H1 (cell line): ENCODE results near the gene GMPPA.

ENCODE experiments used
- CREB1 ChIP-seq: IDR thresholded peaks from 2 replicates; pipeline ENCODE4 v1.6.1; 2012; ENCODE audit warnings: inconsistent platforms
- CTCF ChIP-seq, 3 experiments: IDR thresholded peaks; 1 replicate in 2 of 3; 2 replicates in 1 of 3; pipeline versions ENCODE4 v1.5.1 to v1.6.1; 2011; ENCODE audit warnings: low read length in 3 of 3, mild to moderate bottlenecking in 3 of 3, inconsistent platforms in 2 of 3, low read depth in 1 of 3, moderate library complexity in 1 of 3; ENCODE audit not compliant: insufficient read depth in 1 of 3; ENCODE audit errors: control extremely low read depth in 1 of 3
- POLR2A ChIP-seq, 2 experiments: IDR thresholded peaks; 1 replicate in 1 of 2; 2 replicates in 1 of 2; pipeline ENCODE4 v1.6.1; 2011; ENCODE audit warnings: low read depth in 2 of 2, low read length in 2 of 2, mild to moderate bottlenecking in 2 of 2; ENCODE audit errors: control extremely low read depth in 1 of 2
- SP4 ChIP-seq: IDR thresholded peaks from 2 replicates; pipeline ENCODE4 v1.6.1; 2012; ENCODE audit warnings: low read length, inconsistent platforms

- TF ChIP-seq POLR2A (IDR thresholded peaks at IDR 0.05; ENCODE audit: control extremely low read depth in 1 of 2, low read depth in 2 of 2, low read length in 2 of 2) = no peak
- TF ChIP-seq SP4 = no peak
- no peak for TF ChIP-seq CTCF (IDR thresholded peaks at IDR 0.05; ENCODE audit: control extremely low read depth in 1 of 3, insufficient read depth in 1 of 3, low read depth in 1 of 3, low read length in 3 of 3)
- TF ChIP-seq CREB1 = no peak
Observed at GRCh38 chr2:219452361-219453317, 46.1 kb upstream of the GMPPA start.
